HEK293 (cell line): Measurements from ENCODE around the gene APOH.
A peak's percentile ranks its signal among the peaks of the same experiment; 100 is the strongest.

Experiments
- BCL11A ChIP-seq: fragments of 450-650 bp; formaldehyde crosslinking; IDR thresholded peaks from 2 replicates; pipeline ENCODE4 v1.5.1; 2016; ENCODE audit warnings: low read depth, missing biosample characterization, missing genetic modification characterization
- BCL11B ChIP-seq: fragments of 450-650 bp; formaldehyde crosslinking; IDR thresholded peaks from 2 replicates; pipeline ENCODE4 v1.5.1; 2016; ENCODE audit warnings: low read depth, missing biosample characterization, missing genetic modification characterization
- ELK4 ChIP-seq: IDR thresholded peaks from 2 replicates; pipeline ENCODE4 v1.6.1; 2011; ENCODE audit warnings: mild to moderate bottlenecking, low read depth, low read length, borderline replicate concordance
- GFI1B ChIP-seq: fragments of 450-650 bp; formaldehyde crosslinking; IDR thresholded peaks from 2 replicates; pipeline ENCODE4 v1.5.1; 2016; ENCODE audit warnings: missing biosample characterization, missing genetic modification characterization
- GLI4 ChIP-seq: fragments of 450-650 bp; formaldehyde crosslinking; IDR thresholded peaks from 2 replicates; pipeline ENCODE4 v1.5.1; 2016; ENCODE audit warnings: missing biosample characterization, missing genetic modification characterization
- HOXD13 ChIP-seq: sonication (generic); formaldehyde crosslinking; IDR thresholded peaks from 2 replicates; pipeline ENCODE4 v1.8.0; 2022; ENCODE audit warnings: missing genetic modification reagents, borderline replicate concordance
- IKZF3 ChIP-seq: fragments of 450-650 bp; IDR thresholded peaks from 2 replicates; pipeline ENCODE4 v1.5.0; 2018; ENCODE audit warnings: missing biosample characterization, mild to moderate bottlenecking, missing genetic modification characterization, moderate library complexity
- INSM2 ChIP-seq: fragments of 450-650 bp; formaldehyde crosslinking; IDR thresholded peaks from 2 replicates; pipeline ENCODE4 v1.5.1; 2016; ENCODE audit warnings: missing biosample characterization, missing genetic modification characterization
- KLF8 ChIP-seq: fragments of 450-650 bp; formaldehyde crosslinking; IDR thresholded peaks from 2 replicates; pipeline ENCODE4 v1.5.1; 2016; ENCODE audit warnings: missing biosample characterization, missing genetic modification characterization
- KLF9 ChIP-seq: fragments of 450-650 bp; formaldehyde crosslinking; IDR thresholded peaks from 2 replicates; pipeline ENCODE4 v1.5.1; 2016; ENCODE audit warnings: missing biosample characterization, missing genetic modification characterization, low read depth
- SALL2 ChIP-seq: fragments of 450-650 bp; formaldehyde crosslinking; IDR thresholded peaks from 2 replicates; pipeline ENCODE4 v1.5.0; 2017; ENCODE audit warnings: missing biosample characterization, mild to moderate bottlenecking, missing genetic modification characterization, borderline replicate concordance
- SP7 ChIP-seq: fragments of 450-650 bp; formaldehyde crosslinking; IDR thresholded peaks from 2 replicates; pipeline ENCODE4 v1.5.1; 2016; ENCODE audit warnings: missing biosample characterization, missing genetic modification characterization
- ZBTB17 ChIP-seq: fragments of 450-650 bp; formaldehyde crosslinking; IDR thresholded peaks from 2 replicates; pipeline ENCODE4 v1.5.1; 2016; ENCODE audit warnings: missing biosample characterization, missing genetic modification characterization
- ZBTB26 ChIP-seq: fragments of 450-650 bp; formaldehyde crosslinking; optimal IDR thresholded peaks from 2 replicates; pipeline ENCODE3; 2016; ENCODE audit warnings: missing biosample characterization, mild to moderate bottlenecking, missing genetic modification characterization
- ZBTB8A ChIP-seq: fragments of 450-650 bp; formaldehyde crosslinking; IDR thresholded peaks from 2 replicates; pipeline ENCODE4 v1.5.1; 2016; ENCODE audit warnings: missing biosample characterization, missing genetic modification characterization
- ZEB2 ChIP-seq: fragments of 450-650 bp; formaldehyde crosslinking; IDR thresholded peaks from 2 replicates; pipeline ENCODE4 v1.5.1; 2016; ENCODE audit warnings: missing biosample characterization, missing genetic modification characterization
- ZNF175 ChIP-seq: fragments of 450-650 bp; formaldehyde crosslinking; IDR thresholded peaks from 2 replicates; pipeline ENCODE4 v1.5.1; 2016; ENCODE audit warnings: missing biosample characterization, missing genetic modification characterization
- ZNF184 ChIP-seq: fragments of 450-650 bp; IDR thresholded peaks from 2 replicates; pipeline ENCODE4 v1.5.1; 2018; ENCODE audit warnings: missing biosample characterization, mild to moderate bottlenecking, missing genetic modification characterization
- ZNF366 ChIP-seq: fragments of 450-650 bp; formaldehyde crosslinking; conservative IDR thresholded peaks from 2 replicates; pipeline ENCODE4 v1.5.1; 2016; ENCODE audit warnings: missing biosample characterization, missing genetic modification characterization
- ZNF394 ChIP-seq: fragments of 450-650 bp; formaldehyde crosslinking; IDR thresholded peaks from 2 replicates; pipeline ENCODE4 v1.5.1; 2016; ENCODE audit warnings: missing biosample characterization, missing genetic modification characterization, mild to moderate bottlenecking, moderate library complexity, borderline replicate concordance
- ZNF48 ChIP-seq: fragments of 450-650 bp; formaldehyde crosslinking; IDR thresholded peaks from 2 replicates; pipeline ENCODE4 v1.5.1; 2016; ENCODE audit warnings: missing biosample characterization, missing genetic modification characterization
- ZNF510 ChIP-seq: fragments of 450-650 bp; formaldehyde crosslinking; IDR thresholded peaks from 2 replicates; pipeline ENCODE4 v1.5.1; 2018; ENCODE audit warnings: mild to moderate bottlenecking, missing genetic modification characterization, missing biosample characterization; ENCODE audit not compliant: insufficient replicate concordance
- ZNF600 ChIP-seq: fragments of 450-650 bp; formaldehyde crosslinking; IDR thresholded peaks from 2 replicates; pipeline ENCODE4 v1.5.1; 2016; ENCODE audit warnings: missing biosample characterization, missing genetic modification characterization
- ZNF664 ChIP-seq: fragments of 450-650 bp; formaldehyde crosslinking; IDR thresholded peaks from 2 replicates; pipeline ENCODE4 v1.5.1; 2016; ENCODE audit warnings: missing biosample characterization, missing genetic modification characterization
- ZNF837 ChIP-seq: fragments of 450-650 bp; formaldehyde crosslinking; IDR thresholded peaks from 2 replicates; pipeline ENCODE4 v1.5.1; 2016; ENCODE audit warnings: missing biosample characterization, missing genetic modification characterization
- ZSCAN4 ChIP-seq: fragments of 450-650 bp; formaldehyde crosslinking; IDR thresholded peaks from 2 replicates; pipeline ENCODE4 v1.5.1; 2017; ENCODE audit warnings: missing biosample characterization, missing genetic modification characterization
- TF ChIP-seq, protein P1 (sequence below): fragments of 450-650 bp; formaldehyde crosslinking; IDR thresholded peaks from 2 replicates; pipeline ENCODE4 v1.5.1; 2016; ENCODE audit warnings: missing biosample characterization, missing genetic modification characterization
- TF ChIP-seq, protein P2 (sequence below): fragments of 450-650 bp; formaldehyde crosslinking; IDR thresholded peaks from 2 replicates; pipeline ENCODE4 v1.5.1; 2016; ENCODE audit warnings: missing biosample characterization, missing genetic modification characterization
- TF ChIP-seq, protein P3 (sequence below): fragments of 450-650 bp; IDR thresholded peaks from 2 replicates; pipeline ENCODE4 v1.5.1; 2018; ENCODE audit warnings: missing biosample characterization, mild to moderate bottlenecking, missing genetic modification characterization

Gene APOH

GRCh38 chr17:66275651-66276050, 46.4 kb upstream of the APOH start (continued):
- TF ChIP-seq ZNF664 (tag by site-specific recombination) (no peak), SP7 (tag by site-specific recombination) (no peak), ZNF48 (no peak), ZSCAN4 (tag by site-specific recombination) (no peak), ZBTB8A (no peak), GFI1B (tag by site-specific recombination) (no peak), ZNF600 (tag by site-specific recombination) (peak; percentile 85), GLI4 (tag by site-specific recombination) (no peak), BCL11B (tag by site-specific recombination) (no peak), ZEB2 (tag by site-specific recombination) (0 out of 2 replicates have a peak, but pooled peaks have one; percentile 51), KLF9 (tag by site-specific recombination) (no peak), IKZF3 (tag by site-specific recombination) (no peak), BCL11A (peak; percentile 46; the same call in 1 of the 2 replicates), KLF8 (tag by site-specific recombination) (peak; percentile 54; the same call in 1 of the 2 replicates), ZNF510 (tag by site-specific recombination) (no peak), ZNF184 (peak; percentile 69; the same call in 1 of the 2 replicates), ZBTB26 (tag by site-specific recombination) (no peak), SALL2 (no peak), ZBTB17 (tag by site-specific recombination) (no peak), INSM2 (tag by site-specific recombination) (peak; percentile 76), ZNF175 (tag by site-specific recombination) (no peak), ELK4 (no peak), ZNF837 (tag by site-specific recombination) (no peak), ZNF394 (tag by site-specific recombination) (no peak), ZNF366 (tag by site-specific recombination) (0 out of 2 replicates have a peak, but pooled peaks have one; percentile 13), HOXD13 (CRISPR knock-in tag) (no peak)
- TF ChIP-seq, protein P1, sequence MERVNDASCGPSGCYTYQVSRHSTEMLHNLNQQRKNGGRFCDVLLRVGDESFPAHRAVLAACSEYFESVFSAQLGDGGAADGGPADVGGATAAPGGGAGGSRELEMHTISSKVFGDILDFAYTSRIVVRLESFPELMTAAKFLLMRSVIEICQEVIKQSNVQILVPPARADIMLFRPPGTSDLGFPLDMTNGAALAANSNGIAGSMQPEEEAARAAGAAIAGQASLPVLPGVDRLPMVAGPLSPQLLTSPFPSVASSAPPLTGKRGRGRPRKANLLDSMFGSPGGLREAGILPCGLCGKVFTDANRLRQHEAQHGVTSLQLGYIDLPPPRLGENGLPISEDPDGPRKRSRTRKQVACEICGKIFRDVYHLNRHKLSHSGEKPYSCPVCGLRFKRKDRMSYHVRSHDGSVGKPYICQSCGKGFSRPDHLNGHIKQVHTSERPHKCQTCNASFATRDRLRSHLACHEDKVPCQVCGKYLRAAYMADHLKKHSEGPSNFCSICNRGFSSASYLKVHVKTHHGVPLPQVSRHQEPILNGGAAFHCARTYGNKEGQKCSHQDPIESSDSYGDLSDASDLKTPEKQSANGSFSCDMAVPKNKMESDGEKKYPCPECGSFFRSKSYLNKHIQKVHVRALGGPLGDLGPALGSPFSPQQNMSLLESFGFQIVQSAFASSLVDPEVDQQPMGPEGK (tag by site-specific recombination): 0 out of 2 replicates have a peak, but pooled peaks have one; percentile 24
- TF ChIP-seq, protein P2, sequence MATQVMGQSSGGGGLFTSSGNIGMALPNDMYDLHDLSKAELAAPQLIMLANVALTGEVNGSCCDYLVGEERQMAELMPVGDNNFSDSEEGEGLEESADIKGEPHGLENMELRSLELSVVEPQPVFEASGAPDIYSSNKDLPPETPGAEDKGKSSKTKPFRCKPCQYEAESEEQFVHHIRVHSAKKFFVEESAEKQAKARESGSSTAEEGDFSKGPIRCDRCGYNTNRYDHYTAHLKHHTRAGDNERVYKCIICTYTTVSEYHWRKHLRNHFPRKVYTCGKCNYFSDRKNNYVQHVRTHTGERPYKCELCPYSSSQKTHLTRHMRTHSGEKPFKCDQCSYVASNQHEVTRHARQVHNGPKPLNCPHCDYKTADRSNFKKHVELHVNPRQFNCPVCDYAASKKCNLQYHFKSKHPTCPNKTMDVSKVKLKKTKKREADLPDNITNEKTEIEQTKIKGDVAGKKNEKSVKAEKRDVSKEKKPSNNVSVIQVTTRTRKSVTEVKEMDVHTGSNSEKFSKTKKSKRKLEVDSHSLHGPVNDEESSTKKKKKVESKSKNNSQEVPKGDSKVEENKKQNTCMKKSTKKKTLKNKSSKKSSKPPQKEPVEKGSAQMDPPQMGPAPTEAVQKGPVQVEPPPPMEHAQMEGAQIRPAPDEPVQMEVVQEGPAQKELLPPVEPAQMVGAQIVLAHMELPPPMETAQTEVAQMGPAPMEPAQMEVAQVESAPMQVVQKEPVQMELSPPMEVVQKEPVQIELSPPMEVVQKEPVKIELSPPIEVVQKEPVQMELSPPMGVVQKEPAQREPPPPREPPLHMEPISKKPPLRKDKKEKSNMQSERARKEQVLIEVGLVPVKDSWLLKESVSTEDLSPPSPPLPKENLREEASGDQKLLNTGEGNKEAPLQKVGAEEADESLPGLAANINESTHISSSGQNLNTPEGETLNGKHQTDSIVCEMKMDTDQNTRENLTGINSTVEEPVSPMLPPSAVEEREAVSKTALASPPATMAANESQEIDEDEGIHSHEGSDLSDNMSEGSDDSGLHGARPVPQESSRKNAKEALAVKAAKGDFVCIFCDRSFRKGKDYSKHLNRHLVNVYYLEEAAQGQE: no peak
- TF ChIP-seq, protein P3, sequence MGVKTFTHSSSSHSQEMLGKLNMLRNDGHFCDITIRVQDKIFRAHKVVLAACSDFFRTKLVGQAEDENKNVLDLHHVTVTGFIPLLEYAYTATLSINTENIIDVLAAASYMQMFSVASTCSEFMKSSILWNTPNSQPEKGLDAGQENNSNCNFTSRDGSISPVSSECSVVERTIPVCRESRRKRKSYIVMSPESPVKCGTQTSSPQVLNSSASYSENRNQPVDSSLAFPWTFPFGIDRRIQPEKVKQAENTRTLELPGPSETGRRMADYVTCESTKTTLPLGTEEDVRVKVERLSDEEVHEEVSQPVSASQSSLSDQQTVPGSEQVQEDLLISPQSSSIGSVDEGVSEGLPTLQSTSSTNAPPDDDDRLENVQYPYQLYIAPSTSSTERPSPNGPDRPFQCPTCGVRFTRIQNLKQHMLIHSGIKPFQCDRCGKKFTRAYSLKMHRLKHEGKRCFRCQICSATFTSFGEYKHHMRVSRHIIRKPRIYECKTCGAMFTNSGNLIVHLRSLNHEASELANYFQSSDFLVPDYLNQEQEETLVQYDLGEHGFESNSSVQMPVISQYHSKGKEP (tag by site-specific recombination): no peak
